Keratinocyte (primary cell): ENCODE results near the gene MVP. TPM values are rescaled to one million over a fixed set of nuclear protein-coding genes. Genes with fewer than 3 reads are reported as not detected.

Experiments
- DNase-seq: peaks from one replicate; pipeline ENCODE4 v3.0.0-alpha.2; 2011; ENCODE audit warnings: low read depth, missing footprints, low spot score
- FAIRE-seq: peaks from 2 replicates; lab custom pipeline; 2011; peaks lifted over from hg19 to GRCh38; lab: Jason Lieb, UNC
- H2AFZ ChIP-seq: 2 replicates; pipeline ENCODE4 v1.6.0; 2012; ENCODE audit warnings: low read length, control low read depth, inconsistent platforms; ENCODE audit not compliant: control insufficient read depth
- H3K27ac ChIP-seq: 2 replicates; pipeline ENCODE4 v1.5.1; 2011; ENCODE audit warnings: low read length; ENCODE audit not compliant: control insufficient read depth, insufficient read depth
- H3K27me3 ChIP-seq: 3 replicates; pipeline ENCODE4 v1.6.0; 2011; ENCODE audit warnings: low read length; ENCODE audit not compliant: control insufficient read depth, insufficient read depth; ENCODE audit errors: extremely low read depth
- H3K36me3 ChIP-seq, 2 experiments: 2 replicates in 1 of 2; 3 replicates in 1 of 2; pipeline ENCODE4 v1.5.1; 2011; ENCODE audit warnings: low read length in 2 of 2, mild to moderate bottlenecking in 1 of 2; ENCODE audit not compliant: control insufficient read depth in 2 of 2, insufficient read depth in 2 of 2; ENCODE audit errors: extremely low read depth in 1 of 2
- H3K4me1 ChIP-seq: 3 replicates; pipeline ENCODE4 v1.5.1; 2011; ENCODE audit warnings: low read length; ENCODE audit not compliant: control insufficient read depth, insufficient read depth; ENCODE audit errors: extremely low read depth
- H3K4me2 ChIP-seq: 3 replicates; pipeline ENCODE4 v1.6.0; 2011; ENCODE audit warnings: low read depth, low read length; ENCODE audit not compliant: control insufficient read depth, insufficient read depth; ENCODE audit errors: extremely low read depth
- H3K4me3 ChIP-seq, 3 experiments: fragments of 200-600 bp in 1 of 3; sonication (generic) in 1 of 3; 2 replicates in 2 of 3; 3 replicates in 1 of 3; pipeline ENCODE4 v1.5.1; 2011 to 2016; ENCODE audit warnings: low read length in 3 of 3, mild to moderate bottlenecking in 3 of 3, control low read depth in 2 of 3, inconsistent platforms in 1 of 3, low read depth in 1 of 3, mixed read lengths in 1 of 3, mixed run types in 1 of 3, moderate library complexity in 1 of 3; ENCODE audit not compliant: control insufficient read depth in 2 of 3, insufficient read depth in 2 of 3; ENCODE audit errors: extremely low read depth in 1 of 3
- H3K79me2 ChIP-seq: 2 replicates; pipeline ENCODE4 v1.6.0; 2012; ENCODE audit warnings: low read length; ENCODE audit not compliant: control insufficient read depth, insufficient read depth
- H3K9ac ChIP-seq: 3 replicates; pipeline ENCODE4 v1.6.0; 2011; ENCODE audit warnings: low read length; ENCODE audit not compliant: control insufficient read depth, insufficient read depth; ENCODE audit errors: extremely low read depth
- H3K9me1 ChIP-seq: 3 replicates; pipeline ENCODE4 v1.6.0; 2011; ENCODE audit warnings: low read length; ENCODE audit not compliant: control insufficient read depth, insufficient read depth; ENCODE audit errors: extremely low read depth
- H3K9me3 ChIP-seq: 2 replicates; pipeline ENCODE4 v1.5.1; 2012; ENCODE audit warnings: low read depth, low read length; ENCODE audit not compliant: control insufficient read depth
- H4K20me1 ChIP-seq: 3 replicates; pipeline ENCODE4 v1.6.0; 2011; ENCODE audit warnings: low read length; ENCODE audit not compliant: control insufficient read depth, insufficient read depth; ENCODE audit errors: extremely low read depth
- CTCF ChIP-seq, 3 experiments: IDR thresholded peaks in 1 of 3; conservative IDR thresholded peaks in 1 of 3; optimal IDR thresholded peaks in 1 of 3; 2 replicates in 2 of 3; 3 replicates in 1 of 3; pipeline versions ENCODE3 to v1.5.1; 2011; ENCODE audit warnings: low read length in 3 of 3, mild to moderate bottlenecking in 3 of 3, moderate library complexity in 2 of 3, control low read depth in 1 of 3, inconsistent platforms in 1 of 3; ENCODE audit not compliant: insufficient read depth in 2 of 3; ENCODE audit errors: extremely low read depth in 1 of 3
- EZH2 ChIP-seq: IDR thresholded peaks from one replicate; pipeline ENCODE4 v1.6.1; 2012; ENCODE audit warnings: inconsistent platforms, mild to moderate bottlenecking, low read length, moderate library complexity
- dilution Hi-C: fragments of 300-500 bp; cut with MboI; formaldehyde crosslinking; loops from one replicate; pipeline ENCODE4 v1.7.0; 2020; ENCODE audit warnings: low sequenced_read_pairs; ENCODE audit not compliant: extremely low pct_ligation_motif_present
- polyA plus RNA-seq, 5 experiments: library from polyadenylated mRNA; depleted of rRNA in 3 of 5; stranded (reverse) in 3 of 5; stranded (forward) in 1 of 5; unstranded in 1 of 5; fragments of >200 nt; gene quantifications; 1 replicate in 1 of 5; 2 replicates in 3 of 5; 3 replicates in 1 of 5; pipeline versions ENCODE4 v1.2.1 to v1.2.3, GENCODE V29; 2011 to 2012; ENCODE audit warnings: missing spikeins in 2 of 5, low read depth in 1 of 5, low replicate concordance in 1 of 5

The MVP gene
- polyA plus RNA-seq, 1 donor (not counting 4 experiments of a cell fraction or from before 2014, with no cell fraction given) = 148 TPM

DNA sequence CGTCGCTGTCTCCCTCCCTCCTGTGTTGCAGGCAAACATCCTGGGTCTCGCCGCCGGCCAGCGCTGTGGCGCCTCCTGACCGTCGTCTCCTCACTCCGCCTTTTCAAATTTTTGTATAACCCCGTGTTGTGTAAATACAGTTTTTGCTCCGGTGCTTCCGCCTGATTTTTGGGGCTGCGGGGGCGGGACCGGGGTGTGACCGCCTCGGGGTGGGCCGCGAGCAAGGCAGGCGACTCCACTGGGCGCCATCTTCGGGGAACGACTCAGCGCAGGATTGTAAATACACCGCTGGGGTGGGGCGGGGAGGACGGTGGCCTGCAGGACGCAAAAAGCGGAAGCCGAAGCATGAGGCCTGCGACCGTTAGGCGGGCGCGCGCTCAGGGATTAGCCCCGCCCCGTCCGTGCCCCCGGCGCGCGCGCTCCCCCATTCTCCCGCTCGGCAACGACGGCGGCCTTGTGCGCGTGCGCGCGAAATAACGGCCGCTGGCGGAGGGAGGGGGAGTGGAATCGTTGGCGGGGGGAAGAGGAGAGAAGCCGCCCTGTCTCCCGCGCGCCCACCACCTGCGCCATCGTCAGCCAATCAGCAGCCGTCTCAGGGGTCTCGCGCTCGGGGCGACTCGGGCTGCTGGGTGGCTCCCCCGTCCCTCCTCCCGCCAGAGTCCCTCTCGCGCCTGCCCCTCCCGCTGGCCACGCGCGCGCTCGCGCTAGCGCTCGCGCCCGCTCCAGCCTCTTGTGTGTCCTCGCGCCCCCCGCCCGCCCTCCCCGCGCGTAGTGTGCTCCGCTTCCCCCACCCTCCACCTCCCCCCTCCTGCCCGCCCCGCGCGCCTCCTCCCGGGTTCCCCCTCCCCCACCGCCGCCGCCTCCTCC is 14.8 kb upstream of the MVP start:
- FAIRE-seq = no peak
- peak overlapping the region; percentile 85 for H3K27ac ChIP-seq
- H3K27me3 ChIP-seq = no peaks in the 10 kb centered on the region
- peak overlapping the region; percentile 93 for H3K9ac ChIP-seq
- H3K4me2 ChIP-seq = peak overlapping the region; percentile 92
- H3K9me1 ChIP-seq = no peaks in the 10 kb centered on the region
- peaks cover 22% of the 10 kb centered on the region for H3K79me2 ChIP-seq
- TF ChIP-seq EZH2 (no peak), CTCF (optimal IDR thresholded peaks at IDR 0.05 in 1 of 3, IDR thresholded peaks at IDR 0.05 in 1 of 3, conservative IDR thresholded peaks at IDR 0.05 in 1 of 3; ENCODE audit: extremely low read depth in 1 of 3, insufficient read depth in 2 of 3, low read length in 3 of 3) (peak in 1 of 3 experiments; percentile 0)
- H3K4me3 ChIP-seq = peak overlapping the region; percentile 56 to 81 (median 72)
- no peaks in the 10 kb centered on the region for H4K20me1 ChIP-seq
- H2AFZ ChIP-seq = peak overlapping the region; percentile 81
- H3K4me1 ChIP-seq = peaks cover 24% of the 10 kb centered on the region
- dilution Hi-C loops = no loop called here
- no peak for DNase-seq
- no peaks in the 10 kb centered on the region for H3K9me3 ChIP-seq
- H3K36me3 ChIP-seq = peaks cover 12 to 19% of the 10 kb centered on the region in 2 experiments

DNA sequence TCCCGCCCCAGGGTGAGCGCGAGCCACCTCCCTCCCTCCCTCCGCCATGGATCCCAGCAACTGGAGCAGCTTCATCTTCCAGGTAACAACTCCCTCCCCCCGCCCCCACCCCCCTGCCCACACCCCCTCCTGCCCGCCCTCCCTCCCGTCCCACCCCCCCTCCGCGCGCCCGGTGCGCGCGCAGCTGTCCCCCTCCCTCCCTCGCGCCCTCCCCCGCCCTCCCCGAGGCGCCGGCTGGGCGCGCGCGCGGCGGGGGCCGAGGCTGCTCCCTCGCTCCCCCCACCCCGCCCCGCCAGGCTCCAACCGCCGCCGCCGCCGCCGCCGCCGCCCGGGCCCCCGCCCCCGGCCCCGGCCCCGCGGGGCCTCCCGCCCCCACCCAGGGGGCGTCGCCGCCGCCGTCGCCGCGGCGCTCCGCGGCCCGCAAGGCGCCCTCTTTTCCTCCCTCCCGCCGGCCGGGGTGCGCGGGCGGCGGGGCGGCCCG is 14.1 kb upstream of the MVP start, which contains the start of gene MAZ:
MAZ (plus strand) TSS at position 431 of the 481 bp plus-strand sequence. CDS start 173 bp downstream, outside the sequence.
- no peaks in the 10 kb centered on the region for H4K20me1 ChIP-seq
- H3K4me1 ChIP-seq = peaks cover 31% of the 10 kb centered on the region
- peaks cover 22% of the 10 kb centered on the region for H3K79me2 ChIP-seq
- peak within 1 kb of the TSS; percentile 63 for H2AFZ ChIP-seq
- H3K27me3 ChIP-seq = no peaks in the 10 kb centered on the region
- peak within 1 kb of the TSS; percentile 56 to 83 (median 77) for H3K4me3 ChIP-seq
- peaks cover 2% of the 10 kb centered on the region for H3K9me1 ChIP-seq
- peak within 1 kb of the TSS; percentile 78 for H3K9ac ChIP-seq
- H3K9me3 ChIP-seq = no peaks in the 10 kb centered on the region
- peak within 1 kb of the TSS; percentile 85 for H3K27ac ChIP-seq
- dilution Hi-C loops = no loop called here
- TF ChIP-seq CTCF (optimal IDR thresholded peaks at IDR 0.05 in 1 of 3, IDR thresholded peaks at IDR 0.05 in 1 of 3, conservative IDR thresholded peaks at IDR 0.05 in 1 of 3; ENCODE audit: extremely low read depth in 1 of 3, insufficient read depth in 2 of 3, low read length in 3 of 3) (no peak), EZH2 (no peak)
- H3K4me2 ChIP-seq = peak within 1 kb of the TSS; percentile 94
- DNase-seq (no peak), FAIRE-seq (no peak)
- H3K36me3 ChIP-seq = peaks cover 9 to 13% of the 10 kb centered on the region in 2 experiments
